ENCODE measurements around the gene MAPK12.

MAPK12 gene

DNA sequence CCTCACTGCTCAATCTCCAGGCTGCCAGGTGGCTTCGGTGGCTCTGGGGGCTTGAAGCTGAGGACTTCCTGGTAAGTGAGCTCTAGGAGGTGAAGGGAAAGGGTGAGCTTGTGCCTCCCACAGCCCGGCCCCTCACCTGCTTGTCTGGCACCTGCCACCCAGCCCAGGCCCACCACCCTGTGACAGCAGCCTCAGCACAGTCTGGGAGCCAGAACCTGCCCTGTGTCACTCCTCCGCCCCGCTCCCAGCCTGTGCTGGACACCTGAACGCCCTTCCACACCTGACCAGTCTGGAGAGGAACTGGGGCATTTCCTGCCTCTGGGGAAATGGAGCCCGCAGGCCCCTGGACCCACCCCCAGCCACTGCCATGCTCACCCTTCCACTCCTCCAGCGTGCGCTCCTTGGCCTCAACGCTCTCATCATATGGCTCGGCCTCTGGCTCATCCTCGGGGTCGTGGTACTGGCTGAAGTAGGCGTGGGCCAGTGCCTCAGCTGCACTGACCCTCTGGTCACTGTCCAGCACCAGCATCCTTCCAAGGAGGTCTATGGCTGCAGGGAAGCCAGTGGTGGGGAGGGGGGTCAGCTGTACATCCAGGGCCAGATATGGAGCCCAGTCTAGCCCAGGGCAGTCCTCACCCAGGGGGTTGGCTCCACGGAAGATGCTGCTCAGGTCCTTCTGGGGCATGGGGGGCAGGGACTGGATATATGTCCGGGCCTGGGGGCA lies 3.6 kb upstream of the MAPK12 start:
- DNase-seq: no peak

DNA sequence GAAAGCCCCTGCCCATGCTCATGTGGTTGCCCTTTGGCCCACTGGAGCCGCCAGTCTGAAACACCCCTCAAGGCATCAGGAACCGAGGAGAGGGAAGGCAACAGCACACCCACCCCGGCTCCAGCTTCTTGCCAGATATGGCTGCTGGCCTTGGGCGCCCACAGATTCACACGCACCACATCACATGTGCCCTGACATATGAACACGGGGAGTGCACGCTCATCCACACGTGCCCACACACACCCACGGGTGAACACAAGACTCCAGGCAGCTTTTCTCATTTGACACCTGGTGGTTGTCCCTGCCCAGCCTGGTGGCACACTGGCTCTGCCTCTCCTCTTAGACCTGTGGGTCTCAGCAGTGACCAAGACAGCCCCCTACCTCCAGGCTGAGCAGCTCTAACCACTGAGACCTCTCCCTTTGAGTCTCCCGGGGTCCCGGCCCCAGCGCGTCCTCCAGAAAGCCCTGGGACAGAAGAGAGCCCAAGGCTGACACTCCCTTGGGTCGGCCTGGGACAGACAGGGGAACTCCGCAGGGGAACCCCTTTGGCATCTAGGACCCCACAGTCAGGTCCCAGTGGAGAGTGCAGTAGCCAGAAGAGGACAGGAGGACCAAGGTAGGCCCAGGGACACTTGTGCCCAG lies 2.7 kb upstream of the MAPK12 start:
- DNase-seq: no peak

DNA sequence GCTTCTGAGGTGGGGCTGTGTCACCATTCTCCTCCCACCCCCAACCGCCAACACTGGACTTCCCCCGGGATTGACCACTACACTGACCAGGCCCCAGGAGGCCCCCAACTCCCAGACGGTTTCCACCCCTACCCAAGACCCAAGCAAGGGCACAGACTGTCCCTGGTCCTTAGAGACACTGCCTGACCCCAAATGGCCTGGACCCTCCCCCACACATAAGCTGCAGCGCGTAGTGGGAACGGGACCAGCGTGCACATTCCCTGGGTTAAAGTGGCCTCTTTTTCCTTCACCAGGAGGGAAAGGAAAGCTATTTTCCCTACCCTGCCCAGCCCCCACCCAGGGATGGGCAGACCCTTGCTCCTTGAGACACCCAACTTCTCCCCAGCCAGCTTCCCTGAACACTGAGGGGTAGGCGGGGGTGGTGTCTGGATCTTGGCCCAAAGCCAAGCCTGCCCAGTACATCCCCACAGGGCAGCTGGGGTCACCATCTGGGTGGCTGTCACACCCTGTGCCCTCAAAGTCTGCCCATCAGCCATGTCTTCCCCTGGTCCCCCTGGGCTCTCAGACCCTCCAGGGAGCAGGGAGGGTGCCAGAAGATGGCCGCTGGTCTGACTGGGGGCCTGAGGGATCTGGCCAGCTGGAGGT lies 1.6 kb upstream of the MAPK12 start:
- DNase-seq: no peak

DNA sequence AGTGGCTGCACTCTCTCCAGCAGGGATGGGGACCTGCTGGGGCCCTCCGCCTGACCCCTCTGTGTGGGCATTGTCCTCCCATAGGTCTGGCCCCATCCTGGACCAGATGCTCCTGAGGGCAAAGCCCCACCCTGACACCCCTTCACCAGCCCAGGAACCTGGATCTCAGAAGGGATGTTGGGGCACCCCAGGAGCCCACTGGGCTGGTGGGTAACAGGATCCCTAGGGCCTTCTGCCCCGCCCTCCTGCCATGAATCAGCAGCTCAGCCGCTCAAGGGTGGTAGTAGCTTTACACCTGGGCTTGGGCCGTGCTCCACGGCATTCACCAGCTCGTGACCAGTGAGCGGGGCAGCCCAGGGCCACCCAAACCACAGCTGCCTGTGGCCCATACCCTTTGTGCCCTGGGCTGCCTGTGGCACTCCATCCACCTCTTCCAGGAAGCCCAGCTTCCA lies 1.0 kb upstream of the MAPK12 start:
- DNase-seq: peak; percentile 82

DNA sequence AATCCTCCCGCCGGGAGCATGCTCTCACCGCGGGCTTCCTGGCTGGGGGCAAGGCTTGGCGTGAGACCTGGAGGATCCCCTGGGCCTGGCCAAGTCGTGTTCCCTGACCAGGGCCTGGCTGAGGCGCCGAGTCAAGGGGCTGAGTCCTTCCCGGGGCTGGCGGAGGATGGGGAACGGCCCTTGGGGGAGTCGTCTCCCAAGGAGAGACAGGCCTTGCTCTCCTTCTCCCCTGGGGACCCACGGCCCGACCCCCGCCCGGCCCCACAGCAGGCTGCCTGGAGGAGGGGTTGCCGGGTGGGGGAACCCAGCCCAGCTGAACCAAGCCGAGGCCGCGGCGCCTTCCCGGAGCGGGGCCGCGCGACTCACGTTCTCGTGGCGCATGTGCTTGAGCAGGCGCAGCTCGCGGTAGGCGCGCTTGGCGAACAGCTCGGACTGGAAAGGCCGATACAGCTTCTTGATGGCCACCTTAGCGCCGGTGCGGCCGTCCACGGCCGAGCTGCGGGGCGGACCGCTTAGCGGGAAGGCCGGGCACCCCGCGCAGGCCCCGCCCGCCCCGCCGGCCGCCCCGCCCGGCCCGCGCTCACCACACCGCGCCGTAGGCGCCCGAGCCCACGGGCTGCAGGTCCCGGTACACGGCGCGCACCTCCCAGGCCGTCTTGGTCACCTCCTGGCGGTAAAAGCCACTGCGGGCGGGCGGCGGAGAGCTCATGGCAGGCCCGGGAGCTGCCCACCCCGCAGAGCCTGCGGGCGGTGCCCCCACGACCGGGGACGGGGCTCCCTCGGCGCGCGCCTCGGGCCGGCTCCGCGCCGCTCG lies 475 bp downstream of the MAPK12 start:
- no peak for DNase-seq

DNA sequence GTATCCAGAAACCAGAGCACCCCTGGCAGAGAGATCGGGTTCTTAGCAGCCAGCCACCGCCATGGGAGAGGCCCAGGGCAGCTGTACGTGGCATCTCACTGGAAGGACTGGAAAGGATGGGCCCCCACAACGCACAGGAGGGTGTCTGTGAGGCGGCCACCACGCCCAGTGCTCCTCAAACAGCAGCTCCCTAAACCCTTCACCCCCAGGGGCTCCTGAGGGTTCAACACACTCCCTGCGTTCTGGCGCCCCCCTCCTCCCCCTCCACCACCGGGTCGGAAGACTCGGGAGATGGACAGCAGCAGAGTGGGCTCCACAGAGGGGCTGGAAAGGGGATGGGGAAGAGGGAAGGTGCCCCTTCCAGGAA lies 1.1 kb downstream of the MAPK12 start:
- DNase-seq: no peak

DNA sequence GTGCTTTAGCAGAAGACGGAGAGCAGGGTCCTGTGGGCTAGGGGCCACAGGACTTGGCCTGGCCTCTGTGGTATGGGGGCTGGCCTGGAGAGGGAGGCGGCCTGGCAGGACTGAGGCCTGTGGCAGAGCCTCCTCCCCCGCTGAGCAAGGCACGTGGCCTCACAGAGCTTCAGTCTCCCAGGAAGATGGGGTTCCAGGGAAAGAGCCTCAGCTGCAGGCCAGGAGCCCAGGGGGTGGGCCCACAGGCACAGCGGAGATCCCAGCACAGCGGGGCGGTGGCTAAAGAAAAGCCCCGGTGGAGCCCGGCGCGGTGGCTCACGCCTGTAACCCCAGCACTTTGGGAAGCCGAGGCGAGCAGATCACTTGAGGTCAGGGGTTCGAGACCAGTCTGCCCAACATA lies 2.2 kb downstream of the MAPK12 start:
- DNase-seq: no peak

DNA sequence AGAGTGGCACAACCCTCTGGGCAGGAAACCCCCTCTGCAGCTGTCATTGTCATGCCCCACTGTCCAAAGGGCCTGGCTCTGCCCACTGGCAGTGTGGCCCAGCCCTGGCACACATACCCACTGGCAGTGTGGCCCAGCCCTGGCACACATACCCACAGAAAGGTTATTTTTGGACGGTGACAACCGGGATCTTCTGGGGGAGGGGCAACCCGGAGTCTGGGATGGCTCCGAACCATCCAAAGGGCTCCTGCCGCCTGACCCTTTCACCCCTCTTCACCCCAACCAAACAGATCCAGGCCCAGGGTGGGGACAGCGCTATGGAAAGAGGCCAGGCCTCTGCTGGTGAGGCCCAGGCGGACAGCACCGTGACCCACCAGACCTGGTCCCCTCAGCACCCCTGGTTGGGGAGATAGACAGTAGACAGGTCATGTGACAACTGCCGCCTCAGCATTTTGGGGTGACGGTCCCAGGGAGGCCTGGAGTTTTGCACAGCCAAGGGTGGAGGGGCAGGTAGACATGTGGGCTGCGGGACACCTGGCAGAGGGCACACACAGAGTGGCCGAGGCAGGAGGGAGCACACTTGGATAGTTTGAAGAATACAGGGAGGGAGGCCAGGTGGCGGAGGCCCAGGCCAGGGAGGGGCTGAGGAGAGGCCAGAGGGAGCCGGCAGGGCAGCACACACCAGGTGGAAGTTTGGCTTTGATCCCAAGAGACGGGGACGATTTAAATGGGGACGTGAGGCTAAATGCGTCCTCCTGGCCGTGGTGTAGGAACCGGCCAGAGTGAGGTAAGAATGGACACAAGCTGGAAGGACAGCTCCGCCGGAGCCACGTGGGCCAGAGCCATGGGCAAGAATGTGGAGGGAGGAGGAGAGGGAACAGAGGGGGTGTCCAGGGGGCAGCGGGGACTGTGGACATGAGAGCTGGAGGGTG lies 2.9 kb downstream of the MAPK12 start:
- no peak for DNase-seq

DNA sequence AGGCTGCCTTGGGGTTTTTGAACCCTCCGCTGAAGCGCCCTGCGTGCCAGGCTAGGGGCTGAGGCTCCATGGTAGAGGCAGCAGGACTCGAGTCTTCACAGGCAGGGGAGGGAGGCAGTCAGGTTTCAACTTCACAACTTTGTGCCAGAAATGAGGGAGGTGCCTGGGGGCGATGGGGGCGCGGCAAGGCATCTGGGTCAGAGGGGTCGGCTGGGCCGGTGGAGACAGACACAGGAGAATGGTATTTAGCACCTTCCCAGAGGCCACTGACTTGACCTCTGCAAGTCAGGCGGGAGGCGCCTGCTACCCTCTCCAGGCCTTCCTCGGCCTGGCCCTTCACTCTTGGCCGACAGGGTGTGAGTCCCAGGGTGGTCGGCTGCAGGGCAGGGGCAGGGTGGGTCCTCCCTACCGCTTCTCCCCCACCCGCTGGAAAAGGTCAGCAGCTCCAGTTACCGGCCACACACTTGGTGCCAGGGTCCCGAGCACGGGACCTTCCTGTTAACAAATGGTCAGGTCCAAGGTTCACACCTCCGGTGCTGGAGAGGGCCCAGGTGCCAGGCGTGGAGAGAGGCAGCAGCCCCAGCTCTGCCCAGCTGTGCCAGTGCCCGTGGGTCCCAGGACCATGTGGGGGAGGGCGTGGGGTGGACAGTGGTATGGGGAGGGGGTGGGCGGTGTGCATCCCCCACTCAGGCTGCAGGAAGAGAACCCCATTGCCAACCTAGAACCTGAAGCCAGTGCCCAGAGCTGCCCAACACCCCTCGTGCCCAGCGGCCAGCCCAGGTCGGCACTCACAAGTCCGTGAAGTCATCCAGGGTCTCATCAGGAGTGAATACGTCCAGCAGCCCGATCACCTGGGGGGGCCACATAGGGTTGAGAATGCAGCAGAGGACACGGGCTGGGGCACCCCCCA lies 3.8 kb downstream of the MAPK12 start:
- no peak for DNase-seq

DNA sequence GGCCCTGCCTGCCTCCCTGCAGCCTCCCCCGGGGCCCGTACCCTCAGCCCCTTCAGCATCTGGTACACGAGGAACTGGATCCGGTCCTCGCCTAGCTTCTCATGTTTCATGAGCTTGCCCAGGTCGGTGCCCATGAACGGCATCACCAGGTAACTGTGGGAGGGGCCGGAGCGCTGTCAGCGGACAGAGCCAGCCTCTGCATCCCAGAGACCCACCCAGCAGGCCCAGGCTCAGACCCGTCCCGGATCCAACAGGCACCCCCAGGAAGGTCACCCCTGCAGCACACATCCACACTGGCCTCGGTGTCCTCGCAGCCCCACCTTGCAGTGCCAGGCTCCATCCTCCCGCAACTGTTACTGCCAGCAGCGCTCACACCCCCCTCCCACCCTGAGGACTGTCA lies 4.4 kb downstream of the MAPK12 start:
- DNase-seq: no peak

DNA sequence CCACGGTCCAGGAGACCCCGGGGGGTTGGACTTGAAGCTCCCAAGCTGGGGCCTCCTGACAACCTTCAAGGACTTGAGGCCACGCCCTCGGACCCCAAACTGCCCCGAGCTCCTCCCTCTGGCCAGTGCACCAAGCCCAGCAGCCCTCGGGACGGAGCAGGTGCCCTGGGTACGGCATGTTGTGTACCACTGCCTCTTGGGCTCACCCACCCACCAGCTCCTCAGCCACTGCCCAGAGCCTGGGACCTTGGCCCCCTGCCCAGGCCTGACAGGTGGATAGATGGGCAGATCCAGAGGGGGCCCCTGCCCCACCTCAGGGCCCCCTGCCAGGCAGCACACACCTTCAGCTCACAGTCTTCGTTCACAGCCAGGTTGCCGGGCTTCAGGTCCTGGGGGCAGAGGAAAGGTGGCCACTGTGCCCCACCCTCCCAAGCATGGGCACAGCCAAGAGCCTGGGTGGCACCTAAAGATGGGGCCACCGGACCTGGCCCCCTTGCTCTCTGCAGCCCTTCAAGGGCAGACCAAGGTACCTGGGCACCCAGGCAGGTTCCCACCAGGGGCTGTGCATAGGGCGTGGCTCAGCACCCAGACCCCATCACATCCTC lies 5.1 kb downstream of the MAPK12 start:
- DNase-seq: no peak

DNA sequence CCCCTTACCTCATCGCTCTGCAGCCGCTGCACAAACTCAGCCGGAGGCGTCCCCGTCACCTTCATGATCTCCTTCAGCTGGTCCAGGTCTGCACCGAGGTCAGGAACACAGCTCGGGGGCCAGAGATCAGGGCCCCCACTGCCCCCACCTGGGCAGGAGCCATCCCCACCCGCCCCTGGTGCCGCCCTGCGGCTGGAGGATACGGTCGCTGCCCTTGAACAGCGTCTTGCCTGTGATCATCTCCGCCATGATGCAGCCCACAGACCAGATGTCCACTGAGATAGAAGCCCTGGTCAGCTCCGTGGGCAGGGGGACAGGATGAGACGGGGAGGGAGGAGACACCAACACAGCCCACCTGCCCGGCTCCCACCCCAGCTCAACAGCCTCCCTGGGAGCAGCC lies 5.9 kb downstream of the MAPK12 start:
- no peak for DNase-seq

DNA sequence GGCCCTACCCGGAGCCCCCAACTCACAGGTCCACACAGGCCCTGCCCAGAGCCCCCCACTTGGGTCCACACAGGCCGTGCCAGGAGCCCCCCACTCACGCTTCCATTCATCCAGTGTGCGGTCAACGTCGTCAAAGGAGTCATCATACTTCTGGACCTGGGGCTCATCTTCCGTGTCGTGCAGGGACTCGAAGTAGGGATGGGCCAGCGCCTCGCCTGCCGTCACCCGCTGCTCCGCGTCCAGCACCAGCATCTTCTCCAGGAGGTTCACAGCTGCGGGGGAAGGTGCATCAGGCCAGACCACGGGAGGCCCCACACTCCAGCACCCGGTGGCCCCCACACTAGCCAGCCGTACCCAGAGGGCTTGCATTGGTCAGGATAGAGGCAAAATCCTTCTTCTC lies 6.4 kb downstream of the MAPK12 start:
- no peak for DNase-seq

DNA sequence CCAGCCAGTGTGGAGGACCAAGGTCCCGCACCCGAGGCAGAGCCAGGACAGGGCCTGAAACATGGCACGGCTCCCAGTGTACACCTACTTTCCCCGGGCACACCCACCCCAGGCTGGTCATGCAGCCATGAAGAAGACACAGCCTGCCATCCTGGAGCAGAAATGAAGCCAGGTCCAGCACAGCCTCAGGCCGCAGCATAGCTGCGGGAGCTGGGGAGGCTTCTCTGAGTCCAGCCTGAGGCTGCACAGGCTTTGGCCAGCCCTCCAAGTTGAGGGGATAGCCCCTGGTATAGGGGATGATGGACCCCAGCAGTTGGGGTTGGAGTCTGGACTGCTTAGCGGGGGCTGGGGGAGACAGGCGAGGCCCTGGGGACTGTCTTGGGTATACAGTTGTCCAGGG lies 7.5 kb downstream of the MAPK12 start:
- peak; percentile 3 for DNase-seq

DNA sequence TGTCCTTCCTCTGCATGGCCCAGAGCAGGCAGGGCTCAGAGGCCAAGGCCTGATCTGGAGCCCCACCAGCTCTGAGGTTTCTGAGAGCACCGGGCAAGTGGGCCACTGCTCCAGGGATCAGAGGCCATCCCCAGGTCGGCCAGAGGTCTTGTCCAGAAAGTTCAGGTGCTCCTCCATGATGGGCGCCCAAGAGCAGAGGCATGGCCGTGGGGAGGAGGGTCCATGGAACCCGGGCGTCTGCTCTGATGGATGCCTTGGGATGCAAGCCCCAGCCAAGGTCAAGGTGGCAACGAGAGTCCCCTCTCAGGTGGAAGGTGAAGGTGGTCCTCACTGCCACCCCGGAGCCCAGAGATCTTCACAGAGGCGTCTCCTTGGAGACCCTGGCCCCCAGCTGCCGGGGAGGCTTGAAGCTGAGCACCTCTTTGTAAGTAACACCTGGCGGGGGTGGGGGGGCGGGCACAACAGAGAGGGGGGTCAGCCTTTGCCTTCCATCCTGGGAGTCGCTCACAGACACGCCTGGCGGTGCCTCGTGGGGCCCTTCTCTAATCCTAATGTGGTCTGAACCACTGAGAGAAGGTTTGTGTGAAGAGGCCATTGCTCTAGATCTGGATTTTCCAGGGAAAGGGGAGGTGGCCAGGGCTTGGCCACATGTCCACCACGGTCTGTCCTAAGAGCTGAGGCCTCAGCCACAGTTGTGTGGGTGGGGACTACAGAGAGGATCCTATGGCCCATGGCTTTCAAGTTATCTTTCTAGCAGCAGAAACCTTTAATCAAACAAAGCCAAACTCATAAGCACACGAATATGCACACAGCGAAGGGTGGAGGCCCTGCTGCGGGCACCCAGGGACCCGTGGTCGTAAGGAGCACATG lies 8.2 kb downstream of the MAPK12 start:
- DNase-seq: peak; percentile 18

DNA sequence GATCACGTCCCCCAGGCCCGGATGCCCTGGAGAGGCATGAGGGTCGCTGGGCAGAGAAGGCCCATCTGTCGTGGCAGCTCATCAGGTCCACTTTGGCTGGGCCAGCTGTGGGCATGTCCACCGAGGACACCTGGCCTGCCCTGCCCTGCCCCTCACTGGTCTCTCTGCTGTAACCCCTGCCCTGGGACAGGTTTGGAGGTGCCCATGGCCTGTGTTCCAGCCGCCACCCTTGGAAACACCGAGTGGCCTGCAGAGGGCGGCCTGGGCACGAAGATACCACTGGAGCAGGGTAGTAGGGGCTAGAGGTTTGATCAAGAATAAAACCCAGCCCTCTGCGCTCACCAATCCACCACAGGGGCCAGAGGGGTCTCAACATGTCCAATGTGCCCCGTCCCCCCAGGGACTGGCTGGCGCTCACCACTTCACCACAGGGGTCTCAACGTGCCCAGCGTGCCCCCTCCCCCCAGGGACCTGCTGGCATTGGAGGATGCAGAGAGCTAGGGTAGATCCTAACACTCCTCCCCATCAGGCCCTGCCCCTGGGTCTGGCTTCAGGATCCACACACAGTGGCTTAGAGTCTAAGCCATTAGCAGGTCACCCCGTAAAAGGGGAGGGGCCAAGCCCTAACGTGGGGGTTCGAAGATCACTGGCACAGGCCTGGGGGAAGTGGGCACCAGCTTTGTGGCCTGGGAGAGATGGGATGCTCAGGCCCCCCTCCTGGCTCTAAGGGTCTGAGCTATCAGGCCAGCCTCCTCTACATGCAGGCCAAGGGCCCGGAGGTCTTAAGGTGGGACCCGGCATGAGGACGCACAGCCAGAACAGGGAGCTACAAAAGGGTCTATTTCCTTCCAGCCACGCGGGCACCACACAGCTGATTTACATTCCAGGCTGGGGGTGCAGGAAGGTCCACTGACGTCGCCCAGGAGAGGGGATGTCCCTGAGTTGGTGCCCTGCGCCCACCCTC lies 9.1 kb downstream of the MAPK12 start:
- DNase-seq: peak; percentile 73

DNA sequence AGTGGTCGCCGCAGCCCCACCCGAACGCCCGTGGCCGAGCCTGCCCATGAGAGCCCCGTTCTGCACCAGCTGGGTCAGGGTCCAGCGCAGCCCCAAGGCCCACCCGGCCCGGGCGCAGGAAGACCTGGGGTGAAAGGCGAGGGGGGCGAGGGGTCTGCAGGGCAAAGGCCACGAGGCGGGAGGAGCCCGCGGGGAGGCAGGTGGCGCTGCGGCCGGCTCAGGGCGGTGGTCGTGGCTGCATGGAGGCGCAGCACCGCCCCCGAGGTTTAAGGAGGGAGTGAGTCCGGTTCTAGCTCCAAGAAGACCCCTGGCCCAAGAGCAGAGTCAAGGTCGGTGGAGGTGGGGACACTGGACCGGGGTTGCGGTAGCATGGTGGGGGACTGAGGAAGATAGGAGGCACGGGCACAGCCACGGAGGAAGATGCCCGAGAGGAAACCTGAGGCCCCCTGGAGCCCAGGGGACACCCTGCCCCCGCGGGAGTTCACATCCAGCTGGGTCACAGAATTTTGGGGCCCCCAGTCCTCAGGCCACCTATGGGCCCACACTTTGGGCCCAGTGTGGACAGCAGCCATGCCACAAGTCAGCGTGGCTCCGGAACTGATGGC lies 9.9 kb downstream of the MAPK12 start:
- peak; percentile 31 for DNase-seq
